Fibroblast of lung (primary cell): ENCODE results near the gene FAM98C.

Experiments used
- EZH2 ChIP-seq: IDR thresholded peaks from 2 replicates; pipeline ENCODE4 v1.5.1; 2012; ENCODE audit warnings: low read length, control low read depth, mild to moderate bottlenecking; ENCODE audit errors: missing control alignments
- TF ChIP-seq, protein P1 (sequence below), 2 donors: IDR thresholded peaks in 1 of 2; conservative IDR thresholded peaks in 1 of 2; 1 replicate in 1 of 2; 2 replicates in 1 of 2; pipeline ENCODE4 v1.5.1; 2011 to 2012; ENCODE audit warnings: low read length in 2 of 2, control low read depth in 1 of 2, inconsistent platforms in 1 of 2, low read depth in 1 of 2, mild to moderate bottlenecking in 1 of 2

- TF ChIP-seq, protein P1, sequence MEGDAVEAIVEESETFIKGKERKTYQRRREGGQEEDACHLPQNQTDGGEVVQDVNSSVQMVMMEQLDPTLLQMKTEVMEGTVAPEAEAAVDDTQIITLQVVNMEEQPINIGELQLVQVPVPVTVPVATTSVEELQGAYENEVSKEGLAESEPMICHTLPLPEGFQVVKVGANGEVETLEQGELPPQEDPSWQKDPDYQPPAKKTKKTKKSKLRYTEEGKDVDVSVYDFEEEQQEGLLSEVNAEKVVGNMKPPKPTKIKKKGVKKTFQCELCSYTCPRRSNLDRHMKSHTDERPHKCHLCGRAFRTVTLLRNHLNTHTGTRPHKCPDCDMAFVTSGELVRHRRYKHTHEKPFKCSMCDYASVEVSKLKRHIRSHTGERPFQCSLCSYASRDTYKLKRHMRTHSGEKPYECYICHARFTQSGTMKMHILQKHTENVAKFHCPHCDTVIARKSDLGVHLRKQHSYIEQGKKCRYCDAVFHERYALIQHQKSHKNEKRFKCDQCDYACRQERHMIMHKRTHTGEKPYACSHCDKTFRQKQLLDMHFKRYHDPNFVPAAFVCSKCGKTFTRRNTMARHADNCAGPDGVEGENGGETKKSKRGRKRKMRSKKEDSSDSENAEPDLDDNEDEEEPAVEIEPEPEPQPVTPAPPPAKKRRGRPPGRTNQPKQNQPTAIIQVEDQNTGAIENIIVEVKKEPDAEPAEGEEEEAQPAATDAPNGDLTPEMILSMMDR (conservative IDR thresholded peaks at IDR 0.05 in 1 of 2, IDR thresholded peaks at IDR 0.05 in 1 of 2; ENCODE audit: low read depth in 1 of 2, low read length in 2 of 2), result no peak
- TF ChIP-seq EZH2, result no peak
Observed at GRCh38 chr19:38371081-38371480, 31.8 kb upstream of the FAM98C start.
